HFFc6 (cell line): ENCODE measurements around the gene ZNF638. TPM values are rescaled to one million over a fixed set of nuclear protein-coding genes. Genes with fewer than 3 reads are reported as not detected.

Experiments used
- DNase-seq: peaks from one replicate; pipeline ENCODE4 v3.0.0-alpha.2; 2018
- H3K27ac Mint-ChIP-seq: 2 replicates; pipeline ENCODE4 v1.8.0; 2020; ENCODE audit warnings: mild to moderate bottlenecking, mixed read lengths
- H3K27me3 Mint-ChIP-seq: 2 replicates; pipeline ENCODE4 v1.8.0; 2021; ENCODE audit warnings: mild to moderate bottlenecking, moderate library complexity, mixed read lengths; ENCODE audit not compliant: insufficient read depth
- H3K36me3 Mint-ChIP-seq: 2 replicates; pipeline ENCODE4 v1.8.0; 2021; ENCODE audit warnings: low read depth, mixed read lengths
- H3K4me1 Mint-ChIP-seq: 2 replicates; pipeline ENCODE4 v1.8.0; 2020; ENCODE audit warnings: low read depth, mixed read lengths
- H3K4me3 Mint-ChIP-seq: 2 replicates; pipeline ENCODE4 v1.8.0; 2020; ENCODE audit warnings: mild to moderate bottlenecking, moderate library complexity, mixed read lengths
- H3K9me3 Mint-ChIP-seq: 2 replicates; pipeline ENCODE4 v1.8.0; 2020; ENCODE audit warnings: mild to moderate bottlenecking, mixed read lengths
- long read RNA-seq: library from polyadenylated mRNA; unstranded; transcript quantifications from one replicate; pipeline ENCODE4 v2.0.0, GENCODE V29; 2019
- total RNA-seq, 6 experiments: library from RNA; stranded (reverse); fragmentation: NEBNext Ultra II Directional; extraction: Animal tissue kit (Norgen Biotek cat#: 25700); gene quantifications; 2 replicates in 1 of 6; 3 replicates in 5 of 6; pipeline ENCODE4 v1.2.3, GENCODE V29; 2021
- TF ChIP-seq, protein P1 (sequence below): fragments of 200-600 bp; sonication (generic); IDR thresholded peaks from 2 replicates; pipeline ENCODE4 v1.5.0; 2021; ENCODE audit warnings: antibody characterized with exemption, mild to moderate bottlenecking

Gene ZNF638, protein sequence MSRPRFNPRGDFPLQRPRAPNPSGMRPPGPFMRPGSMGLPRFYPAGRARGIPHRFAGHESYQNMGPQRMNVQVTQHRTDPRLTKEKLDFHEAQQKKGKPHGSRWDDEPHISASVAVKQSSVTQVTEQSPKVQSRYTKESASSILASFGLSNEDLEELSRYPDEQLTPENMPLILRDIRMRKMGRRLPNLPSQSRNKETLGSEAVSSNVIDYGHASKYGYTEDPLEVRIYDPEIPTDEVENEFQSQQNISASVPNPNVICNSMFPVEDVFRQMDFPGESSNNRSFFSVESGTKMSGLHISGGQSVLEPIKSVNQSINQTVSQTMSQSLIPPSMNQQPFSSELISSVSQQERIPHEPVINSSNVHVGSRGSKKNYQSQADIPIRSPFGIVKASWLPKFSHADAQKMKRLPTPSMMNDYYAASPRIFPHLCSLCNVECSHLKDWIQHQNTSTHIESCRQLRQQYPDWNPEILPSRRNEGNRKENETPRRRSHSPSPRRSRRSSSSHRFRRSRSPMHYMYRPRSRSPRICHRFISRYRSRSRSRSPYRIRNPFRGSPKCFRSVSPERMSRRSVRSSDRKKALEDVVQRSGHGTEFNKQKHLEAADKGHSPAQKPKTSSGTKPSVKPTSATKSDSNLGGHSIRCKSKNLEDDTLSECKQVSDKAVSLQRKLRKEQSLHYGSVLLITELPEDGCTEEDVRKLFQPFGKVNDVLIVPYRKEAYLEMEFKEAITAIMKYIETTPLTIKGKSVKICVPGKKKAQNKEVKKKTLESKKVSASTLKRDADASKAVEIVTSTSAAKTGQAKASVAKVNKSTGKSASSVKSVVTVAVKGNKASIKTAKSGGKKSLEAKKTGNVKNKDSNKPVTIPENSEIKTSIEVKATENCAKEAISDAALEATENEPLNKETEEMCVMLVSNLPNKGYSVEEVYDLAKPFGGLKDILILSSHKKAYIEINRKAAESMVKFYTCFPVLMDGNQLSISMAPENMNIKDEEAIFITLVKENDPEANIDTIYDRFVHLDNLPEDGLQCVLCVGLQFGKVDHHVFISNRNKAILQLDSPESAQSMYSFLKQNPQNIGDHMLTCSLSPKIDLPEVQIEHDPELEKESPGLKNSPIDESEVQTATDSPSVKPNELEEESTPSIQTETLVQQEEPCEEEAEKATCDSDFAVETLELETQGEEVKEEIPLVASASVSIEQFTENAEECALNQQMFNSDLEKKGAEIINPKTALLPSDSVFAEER (N-terminal part only)
- total RNA-seq, result 10 to 100 TPM; 58.5 to 66.6 (median 60.6) TPM
- long read RNA-seq, full-length matches to known transcripts, result 1 of 42 reads
- long read RNA-seq, partial matches to known transcripts, result 18 of 42 reads
- long read RNA-seq, other reads (novel, unspliced or antisense), result 23 of 42 reads

DNA sequence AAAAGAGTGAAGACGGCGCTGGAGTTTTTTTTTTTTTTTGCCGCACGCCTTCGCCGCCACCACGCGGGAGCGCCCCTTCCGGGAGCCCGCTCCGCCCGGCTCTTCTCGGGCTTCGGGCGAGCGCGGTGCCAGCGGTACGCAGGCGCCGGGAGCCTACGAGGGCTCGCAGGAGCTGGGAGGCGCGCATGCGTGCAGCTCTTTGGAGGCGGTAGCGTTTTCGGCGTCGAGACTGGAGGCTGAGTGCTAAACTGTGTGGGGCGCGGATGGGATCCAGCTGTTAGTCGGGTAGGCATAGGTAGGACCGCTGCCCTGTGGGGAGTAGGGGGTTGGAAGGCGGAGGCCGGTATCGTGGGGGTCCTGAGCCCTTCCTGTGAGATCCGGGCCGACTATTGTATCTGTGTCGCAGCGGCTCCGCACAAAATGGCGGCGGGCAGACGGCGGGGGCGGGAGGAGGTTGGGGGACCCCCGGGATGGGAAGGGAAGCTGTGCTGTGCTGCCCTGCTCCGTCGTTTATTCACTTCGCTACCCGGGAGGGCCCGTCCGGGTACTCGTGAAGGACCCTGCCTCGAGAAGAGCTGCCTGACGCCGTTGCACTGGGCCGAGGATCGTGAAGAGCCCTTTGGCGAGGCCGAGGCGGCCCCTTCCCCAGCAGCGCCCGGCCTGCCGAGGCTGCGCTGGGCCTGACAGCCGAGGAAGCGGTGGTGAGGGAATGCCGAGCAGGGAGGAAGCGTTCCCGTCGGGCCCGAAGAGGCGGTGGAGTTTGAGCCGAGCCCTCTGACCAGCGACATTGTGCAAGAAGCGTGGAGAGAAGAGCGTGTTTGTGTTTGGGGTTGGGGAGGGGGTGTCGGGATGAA lies at the start of gene ZNF638:
Gene ZNF638, plus strand, starts transcription at position 202 of the 854 bp plus-strand sequence. CDS start 17,173 bp downstream, outside the sequence.
- TF ChIP-seq, protein P1, sequence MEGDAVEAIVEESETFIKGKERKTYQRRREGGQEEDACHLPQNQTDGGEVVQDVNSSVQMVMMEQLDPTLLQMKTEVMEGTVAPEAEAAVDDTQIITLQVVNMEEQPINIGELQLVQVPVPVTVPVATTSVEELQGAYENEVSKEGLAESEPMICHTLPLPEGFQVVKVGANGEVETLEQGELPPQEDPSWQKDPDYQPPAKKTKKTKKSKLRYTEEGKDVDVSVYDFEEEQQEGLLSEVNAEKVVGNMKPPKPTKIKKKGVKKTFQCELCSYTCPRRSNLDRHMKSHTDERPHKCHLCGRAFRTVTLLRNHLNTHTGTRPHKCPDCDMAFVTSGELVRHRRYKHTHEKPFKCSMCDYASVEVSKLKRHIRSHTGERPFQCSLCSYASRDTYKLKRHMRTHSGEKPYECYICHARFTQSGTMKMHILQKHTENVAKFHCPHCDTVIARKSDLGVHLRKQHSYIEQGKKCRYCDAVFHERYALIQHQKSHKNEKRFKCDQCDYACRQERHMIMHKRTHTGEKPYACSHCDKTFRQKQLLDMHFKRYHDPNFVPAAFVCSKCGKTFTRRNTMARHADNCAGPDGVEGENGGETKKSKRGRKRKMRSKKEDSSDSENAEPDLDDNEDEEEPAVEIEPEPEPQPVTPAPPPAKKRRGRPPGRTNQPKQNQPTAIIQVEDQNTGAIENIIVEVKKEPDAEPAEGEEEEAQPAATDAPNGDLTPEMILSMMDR, result peak; percentile 90
- H3K9me3 Mint-ChIP-seq, result no peaks in the 10 kb centered on the region
- peak within 1 kb of the TSS; percentile 100 for H3K27ac Mint-ChIP-seq
- H3K27me3 Mint-ChIP-seq, result peaks cover 4% of the 10 kb centered on the region; the same call in 1 of the 2 replicates
- H3K4me1 Mint-ChIP-seq, result peaks cover 26% of the 10 kb centered on the region
- DNase-seq, result peak; percentile 85
- peaks cover 22% of the 10 kb centered on the region for H3K36me3 Mint-ChIP-seq
- H3K4me3 Mint-ChIP-seq, result peak within 1 kb of the TSS; percentile 98

DNA sequence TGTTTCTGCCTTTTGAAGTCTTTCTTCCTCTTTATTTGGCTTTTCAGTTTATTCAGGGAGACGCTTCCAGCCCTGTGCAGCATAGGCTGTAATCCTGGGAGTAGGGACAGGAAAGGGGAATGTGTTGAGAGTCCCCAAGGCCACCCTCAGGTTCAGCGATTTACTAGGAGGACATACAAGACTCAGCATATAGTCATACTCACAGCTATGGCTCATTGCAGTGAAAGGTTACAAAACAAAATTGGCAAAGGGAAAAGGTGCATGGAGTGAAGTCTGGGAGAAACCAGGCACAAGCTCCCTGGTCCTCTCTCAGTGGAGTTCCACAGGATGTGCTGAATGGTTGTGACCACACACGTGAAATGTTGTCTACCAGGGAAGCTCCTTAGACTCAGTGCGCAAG lies 49.6 kb upstream of the ZNF638 start:
- H3K4me3 Mint-ChIP-seq, result no peak overlapping the region
- TF ChIP-seq, protein P1, result no peak
- no peaks in the 10 kb centered on the region for H3K9me3 Mint-ChIP-seq
- H3K36me3 Mint-ChIP-seq, result no peaks in the 10 kb centered on the region
- H3K4me1 Mint-ChIP-seq, result no peaks in the 10 kb centered on the region
- H3K27ac Mint-ChIP-seq, result no peak overlapping the region
- peaks cover 41% of the 10 kb centered on the region for H3K27me3 Mint-ChIP-seq
- DNase-seq, result no peak

DNA sequence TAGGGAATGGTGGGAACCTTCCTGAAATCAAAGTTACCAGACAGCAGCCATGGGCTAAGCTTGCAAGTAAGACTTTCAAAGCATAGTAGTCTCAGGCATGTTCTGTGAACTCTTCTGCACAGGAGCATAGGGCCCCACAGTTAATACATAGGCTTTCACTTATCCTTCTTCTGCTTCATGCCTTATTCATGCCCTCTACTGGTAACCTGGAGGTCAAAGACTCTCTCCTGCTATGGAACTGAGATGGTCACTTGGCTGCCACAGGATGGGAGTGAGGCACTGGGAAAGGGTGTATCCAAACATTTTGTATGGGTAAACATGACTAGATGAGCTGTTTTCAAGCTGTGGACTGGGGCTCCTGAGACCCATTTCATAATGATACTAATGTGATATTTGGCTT lies 49.1 kb upstream of the ZNF638 start:
- H3K9me3 Mint-ChIP-seq, result no peaks in the 10 kb centered on the region

DNA sequence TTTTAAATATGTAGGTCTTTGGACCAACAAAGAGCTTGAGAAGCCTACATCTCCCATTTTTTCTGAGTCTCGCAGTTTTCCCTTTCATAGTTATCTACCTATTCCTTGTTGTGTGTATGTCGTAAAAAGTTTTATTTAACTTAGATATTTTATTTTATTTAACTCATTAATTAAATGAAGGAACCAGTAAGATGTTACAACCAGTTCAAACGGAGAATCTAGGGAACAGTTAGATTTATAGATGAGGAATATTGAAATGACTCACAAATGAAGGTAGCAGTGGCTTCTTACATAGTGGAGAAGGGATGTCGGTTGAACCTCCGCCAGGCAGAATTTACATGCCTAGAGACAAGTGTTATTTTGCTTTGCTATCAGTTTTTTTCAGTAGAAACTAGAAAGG lies 48.5 kb upstream of the ZNF638 start:
- Mint-ChIP-seq H3K4me3 (no peak overlapping the region), H3K36me3 (no peaks in the 10 kb centered on the region), H3K9me3 (no peaks in the 10 kb centered on the region), H3K27me3 (peaks cover 41% of the 10 kb centered on the region), H3K4me1 (no peaks in the 10 kb centered on the region), H3K27ac (no peak overlapping the region)
- no peak for DNase-seq
- TF ChIP-seq, protein P1, result no peak

More for the DNA sequence above, 49.1 kb upstream of the ZNF638 start:
- H3K27ac Mint-ChIP-seq, result no peak overlapping the region
- TF ChIP-seq, protein P1, result peak; percentile 22; the same call in 1 of the 2 replicates
- H3K4me3 Mint-ChIP-seq, result no peak overlapping the region
- peak; percentile 1 for DNase-seq
- H3K36me3 Mint-ChIP-seq, result no peaks in the 10 kb centered on the region
- no peaks in the 10 kb centered on the region for H3K4me1 Mint-ChIP-seq
- peaks cover 38% of the 10 kb centered on the region for H3K27me3 Mint-ChIP-seq
